ENCODE data around the gene INSIG1.

Gene INSIG1

GRCh38 chr7:155291045-155291530 is 6.6 kb upstream of the INSIG1 start:
- ATAC-seq = peak; percentile 32; the same call in 2 of the 3 replicates
- TF ChIP-seq POU6F1 (CRISPR knock-in tag; IDR thresholded peaks at IDR 0.05; ENCODE audit: borderline replicate concordance, low read depth) (no peak), TCF4 (CRISPR knock-in tag; IDR thresholded peaks at IDR 0.05; ENCODE audit: borderline replicate concordance) (no peak), RARB (CRISPR knock-in tag; IDR thresholded peaks at IDR 0.05) (no peak)

GRCh38 chr7:155291729-155292128 is 5.9 kb upstream of the INSIG1 start:
- TF ChIP-seq TSHZ2 (CRISPR knock-in tag; IDR thresholded peaks at IDR 0.05) (no peak), BACH2 (CRISPR knock-in tag; IDR thresholded peaks at IDR 0.05; ENCODE audit: borderline replicate concordance) (no peak), CSDC2 (CRISPR knock-in tag; IDR thresholded peaks at IDR 0.05) (no peak), OSR1 (CRISPR knock-in tag; IDR thresholded peaks at IDR 0.05) (no peak), ZFP30 (CRISPR knock-in tag; IDR thresholded peaks at IDR 0.05) (no peak), GLIS3 (CRISPR knock-in tag; IDR thresholded peaks at IDR 0.05) (no peak), ESRRG (CRISPR knock-in tag; IDR thresholded peaks at IDR 0.05) (no peak), ZNF565 (CRISPR knock-in tag; conservative IDR thresholded peaks at IDR 0.05; ENCODE audit: low read depth) (no peak)
- ATAC-seq = no peak

GRCh38 chr7:155292680-155293226 is 4.9 kb upstream of the INSIG1 start:
- ATAC-seq = no peak

More at GRCh38 chr7:155292680-155293226, 4.9 kb upstream of the INSIG1 start:
- no peak for TF ChIP-seq RARB (CRISPR knock-in tag; IDR thresholded peaks at IDR 0.05)
- no peak for TF ChIP-seq PPARA (CRISPR knock-in tag; IDR thresholded peaks at IDR 0.05; ENCODE audit: borderline replicate concordance)
- no peak for TF ChIP-seq PATZ1 (CRISPR knock-in tag; IDR thresholded peaks at IDR 0.05; ENCODE audit: borderline replicate concordance)
- no peak for TF ChIP-seq ARNTL (CRISPR knock-in tag; IDR thresholded peaks at IDR 0.05; ENCODE audit: borderline replicate concordance, low read depth)
- no peak for TF ChIP-seq SNAI2 (CRISPR knock-in tag; IDR thresholded peaks at IDR 0.05)
- TF ChIP-seq TCF4 (CRISPR knock-in tag; IDR thresholded peaks at IDR 0.05; ENCODE audit: borderline replicate concordance) = no peak
- TF ChIP-seq BACH2 (CRISPR knock-in tag; IDR thresholded peaks at IDR 0.05; ENCODE audit: borderline replicate concordance) = no peak
- no peak for TF ChIP-seq ZC3H10 (CRISPR knock-in tag; IDR thresholded peaks at IDR 0.05)
- no peak for TF ChIP-seq ISL1 (CRISPR knock-in tag; IDR thresholded peaks at IDR 0.05)
- TF ChIP-seq ZFP3 (CRISPR knock-in tag; IDR thresholded peaks at IDR 0.05) = no peak
- no peak for TF ChIP-seq CREB5 (CRISPR knock-in tag; IDR thresholded peaks at IDR 0.05; ENCODE audit: low read depth)

Data from SK-N-SH treated with all-trans-retinoic acid at 6 μM for 48 hours (cell line).